Transverse colon (tissue), 4 donors: ENCODE measurements around the gene GATB. TPM values are rescaled to one million over a fixed set of nuclear protein-coding genes. Genes with fewer than 3 reads are reported as not detected.

ENCODE experiments used
- DNase-seq: peaks from one replicate; pipeline ENCODE4 v3.0.0-alpha.2; 2019
- H3K27ac ChIP-seq, 4 donors: fragments of 200-600 bp; sonication (generic); 2 replicates each; pipeline ENCODE4 v1.5.1; 2016 to 2018; ENCODE audit warnings: inconsistent platforms in 4 of 4
- H3K27me3 ChIP-seq: fragments of 200-600 bp; sonication (generic); 2 replicates; pipeline ENCODE4 v1.5.1; 2017; ENCODE audit warnings: inconsistent platforms
- H3K36me3 ChIP-seq, 4 donors: fragments of 200-600 bp; sonication (generic); 2 replicates each; pipeline ENCODE4 v1.5.1; 2017 to 2019; ENCODE audit warnings: inconsistent platforms in 4 of 4
- H3K4me1 ChIP-seq, 4 donors: fragments of 200-600 bp; sonication (generic); 2 replicates each; pipeline ENCODE4 v1.5.1; 2017 to 2020; ENCODE audit warnings: inconsistent platforms in 4 of 4
- H3K4me3 ChIP-seq, 4 donors: fragments of 200-600 bp; sonication (generic); 1 replicate in 1 of 4; 2 replicates in 3 of 4; pipeline versions ENCODE4 v1.5.1 to v1.6.1; 2017 to 2019; ENCODE audit warnings: inconsistent platforms in 4 of 4
- H3K9me3 ChIP-seq, 2 donors: fragments of 200-600 bp; sonication (generic); 2 replicates each; pipeline ENCODE4 v1.5.1; 2017 to 2019; ENCODE audit warnings: inconsistent platforms in 2 of 2
- EP300 ChIP-seq: sonication (generic); formaldehyde crosslinking; IDR thresholded peaks from one replicate; pipeline ENCODE4 v1.6.1; 2017; ENCODE audit warnings: antibody characterized with exemption, low read depth
- POLR2A ChIP-seq: fragments of 450-650 bp; IDR thresholded peaks from one replicate; pipeline ENCODE4 v1.6.1; 2016; ENCODE audit warnings: antibody characterized with exemption, mild to moderate bottlenecking, moderate library complexity
- POLR2AphosphoS5 ChIP-seq, 3 donors: sonication (generic); formaldehyde crosslinking; IDR thresholded peaks; one replicate each; pipeline ENCODE4 v1.6.1; 2016; ENCODE audit warnings: antibody characterized with exemption in 3 of 3
- WGBS, 2 donors: methylation state at CpG; one replicate each; pipeline ENCODE4 v1.1.5; 2018; ENCODE audit warnings: low coverage in 1 of 2; 5-methylcytosine and 5-hydroxymethylcytosine counted together
- in situ Hi-C, 4 donors: fragments of 200-750 bp; cut with MboI; loops; one replicate each; pipeline versions ENCODE4 v1.15.0 to v1.15.1; 2017; ENCODE audit warnings: low sequenced_read_pairs in 3 of 4, low pct_ligation_motif_present in 1 of 4, low pct_unique_long_range_greater_than_20kb in 1 of 4
- intact Hi-C: fragments of 100-400 bp; cut with DNase I; formaldehyde crosslinking; loops from one replicate; pipeline ENCODE4 v1.15.1; 2023; ENCODE audit warnings: low total_unique reads
- total RNA-seq, 4 donors: library from RNA; depleted of rRNA; stranded (reverse); fragments of >200 nt; gene quantifications; one replicate each; pipeline ENCODE4 v1.1.0, GENCODE V29; 2016
- TF ChIP-seq, protein P1 (sequence below), 5 experiments: fragments of 200-600 bp in 3 of 5; fragments of 450-650 bp in 2 of 5; sonication (generic) in 3 of 5; IDR thresholded peaks; 1 replicate in 2 of 5; 2 replicates in 3 of 5; pipeline ENCODE4 v1.5.1; 2016 to 2017; ENCODE audit warnings: antibody characterized with exemption in 5 of 5, inconsistent platforms in 3 of 5, mild to moderate bottlenecking in 2 of 5, moderate library complexity in 1 of 5

Gene GATB
- total RNA-seq, 4 donors from 2014 or later, result 22.5 to 111 (median 27.3) TPM

DNA sequence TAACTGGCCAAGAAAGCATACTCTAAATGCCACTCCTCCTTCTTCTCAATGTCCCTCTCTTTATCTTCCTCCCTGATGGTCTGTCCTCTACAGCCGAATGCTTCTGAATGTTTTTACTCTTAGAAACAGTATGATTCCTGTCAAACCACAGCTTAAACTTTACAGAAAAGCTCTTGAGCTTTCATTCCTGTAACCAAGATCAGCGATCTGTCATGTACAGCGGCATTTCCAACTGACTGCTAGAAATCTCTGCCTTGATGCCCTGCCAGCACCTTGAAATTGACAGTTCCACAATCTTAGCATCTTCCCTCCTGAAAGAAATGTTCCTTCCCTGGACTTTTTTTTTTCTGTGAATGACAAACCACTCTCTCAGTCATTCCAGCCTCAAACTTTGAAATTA lies 11.5 kb upstream of the GATB start:
- no peak overlapping the region for H3K4me3 ChIP-seq
- intact Hi-C loops (no loop called here), in situ Hi-C loops (loop anchor here in 1 of 4 donors (25.0 kb wide), 1 partner anchor 685 kb away; the partner anchor contains the start of gene RPS3A)
- H3K4me1 ChIP-seq, result no peaks in the 10 kb centered on the region
- H3K27ac ChIP-seq, result no peak overlapping the region
- TF ChIP-seq POLR2AphosphoS5 (IDR thresholded peaks at IDR 0.05), result no peak
- H3K9me3 ChIP-seq, result peaks cover 10 to 13% of the 10 kb centered on the region in 2 donors
- DNase-seq, result no peak
- no peaks in the 10 kb centered on the region for H3K36me3 ChIP-seq
- no peaks in the 10 kb centered on the region for H3K27me3 ChIP-seq
- WGBS, 2 donors, result 85 to 93% methylated on average over 3 of the region's 3 CpGs

DNA sequence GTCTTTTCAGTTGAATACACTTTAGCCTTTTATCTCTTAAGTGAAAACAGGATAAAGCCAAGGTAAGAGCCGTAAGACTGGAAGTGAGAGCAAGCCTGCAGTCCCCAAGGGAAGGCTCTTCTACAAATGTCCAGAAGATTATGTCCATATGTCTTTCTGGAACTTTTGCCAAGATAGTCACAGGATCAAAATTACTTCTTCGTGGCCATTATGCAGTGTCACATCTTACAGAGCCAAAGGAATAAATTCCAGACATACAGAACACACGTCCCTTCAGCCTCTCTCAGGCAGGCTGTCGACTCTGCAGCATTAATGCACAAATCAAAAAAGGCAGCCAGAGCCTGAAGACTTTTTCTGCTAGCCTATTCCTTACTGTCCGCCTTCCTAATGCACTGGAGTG lies 10.9 kb upstream of the GATB start:
- TF ChIP-seq, protein P1, sequence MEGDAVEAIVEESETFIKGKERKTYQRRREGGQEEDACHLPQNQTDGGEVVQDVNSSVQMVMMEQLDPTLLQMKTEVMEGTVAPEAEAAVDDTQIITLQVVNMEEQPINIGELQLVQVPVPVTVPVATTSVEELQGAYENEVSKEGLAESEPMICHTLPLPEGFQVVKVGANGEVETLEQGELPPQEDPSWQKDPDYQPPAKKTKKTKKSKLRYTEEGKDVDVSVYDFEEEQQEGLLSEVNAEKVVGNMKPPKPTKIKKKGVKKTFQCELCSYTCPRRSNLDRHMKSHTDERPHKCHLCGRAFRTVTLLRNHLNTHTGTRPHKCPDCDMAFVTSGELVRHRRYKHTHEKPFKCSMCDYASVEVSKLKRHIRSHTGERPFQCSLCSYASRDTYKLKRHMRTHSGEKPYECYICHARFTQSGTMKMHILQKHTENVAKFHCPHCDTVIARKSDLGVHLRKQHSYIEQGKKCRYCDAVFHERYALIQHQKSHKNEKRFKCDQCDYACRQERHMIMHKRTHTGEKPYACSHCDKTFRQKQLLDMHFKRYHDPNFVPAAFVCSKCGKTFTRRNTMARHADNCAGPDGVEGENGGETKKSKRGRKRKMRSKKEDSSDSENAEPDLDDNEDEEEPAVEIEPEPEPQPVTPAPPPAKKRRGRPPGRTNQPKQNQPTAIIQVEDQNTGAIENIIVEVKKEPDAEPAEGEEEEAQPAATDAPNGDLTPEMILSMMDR (IDR thresholded peaks at IDR 0.05), result no peak
- TF ChIP-seq EP300, result no peak
- no peak for TF ChIP-seq POLR2A
- no peak for TF ChIP-seq POLR2AphosphoS5 (IDR thresholded peaks at IDR 0.05)
- DNase-seq, result no peak
- H3K27ac ChIP-seq, result no peak overlapping the region
- H3K27me3 ChIP-seq, result no peaks in the 10 kb centered on the region
- intact Hi-C loops, result no loop called here
- 52 to 81% methylated on average over 3 to 5 of the region's 5 CpGs for WGBS, 2 donors
- H3K4me3 ChIP-seq, result no peak overlapping the region
- H3K9me3 ChIP-seq, result peaks cover 10 to 13% of the 10 kb centered on the region in 2 donors
- H3K4me1 ChIP-seq, result no peaks in the 10 kb centered on the region
- in situ Hi-C loops, result loop anchor here in 1 of 4 donors (25.0 kb wide), 1 partner anchor 684 kb away; the partner anchor contains the start of gene RPS3A
- H3K36me3 ChIP-seq, result no peaks in the 10 kb centered on the region

DNA sequence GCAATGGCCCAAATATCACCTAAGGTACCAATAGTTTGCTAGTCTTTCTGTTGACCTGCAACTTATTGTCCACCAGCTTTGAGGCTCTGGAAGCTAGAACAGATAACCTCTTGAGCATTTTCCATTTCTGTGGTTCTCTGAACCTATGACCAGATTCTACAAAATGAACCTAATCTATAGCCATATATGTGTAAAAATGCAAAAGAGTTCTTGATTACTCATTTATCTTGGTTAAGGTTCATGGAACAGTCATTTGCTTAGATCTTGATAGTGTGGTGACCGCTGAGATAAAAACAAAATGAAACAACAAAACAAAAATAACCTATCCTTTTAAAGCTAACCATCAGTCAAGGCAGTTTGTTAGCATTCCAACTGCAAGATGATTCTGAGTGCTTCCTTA lies 9.3 kb upstream of the GATB start:
- WGBS, 2 donors, result 63% methylated on average over 1 of the region's 1 CpG; no CpG with 5 or more reads in 1 of the 2 donors
- no peaks in the 10 kb centered on the region for H3K4me1 ChIP-seq
- no peak overlapping the region for H3K27ac ChIP-seq
- in situ Hi-C loops, result loop anchor here in 1 of 4 donors (25.0 kb wide), 1 partner anchor 683 kb away; the partner anchor contains the start of gene RPS3A
- H3K9me3 ChIP-seq, result peaks cover 10 to 13% of the 10 kb centered on the region in 2 donors
- H3K36me3 ChIP-seq, result no peaks in the 10 kb centered on the region
- DNase-seq, result no peak
- peaks cover 2% of the 10 kb centered on the region for H3K27me3 ChIP-seq
- no peak for TF ChIP-seq POLR2AphosphoS5 (IDR thresholded peaks at IDR 0.05)
- TF ChIP-seq, protein P1 (IDR thresholded peaks at IDR 0.05), result no peak
- no peak for TF ChIP-seq POLR2A
- TF ChIP-seq EP300, result no peak
- no peak overlapping the region for H3K4me3 ChIP-seq
- intact Hi-C loops, result no loop called here

DNA sequence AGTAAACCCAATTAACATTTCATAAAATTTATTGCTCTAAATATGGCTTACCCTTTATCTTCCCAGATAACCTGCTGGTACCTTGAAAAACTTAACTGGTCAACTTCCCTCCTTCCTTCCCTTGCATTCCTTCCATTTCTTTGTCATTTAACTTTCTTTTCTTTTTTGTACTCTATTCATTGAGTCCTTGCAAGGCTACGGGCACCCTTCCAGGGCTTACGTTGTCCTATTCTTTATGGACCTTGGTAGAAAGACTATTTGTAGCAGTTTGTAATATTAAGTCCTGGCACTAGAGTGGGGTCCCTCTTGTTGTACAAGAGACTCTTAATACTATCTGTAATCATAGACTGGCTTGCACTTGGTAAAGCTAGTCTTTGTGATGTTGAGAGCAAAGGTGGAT lies 8.0 kb upstream of the GATB start:
- H3K4me1 ChIP-seq, result no peaks in the 10 kb centered on the region
- H3K9me3 ChIP-seq, result peaks cover 0 to 2% of the 10 kb centered on the region in 2 donors
- intact Hi-C loops (no loop called here), in situ Hi-C loops (loop anchor here in 1 of 4 donors (25.0 kb wide), 1 partner anchor 682 kb away; the partner anchor contains the start of gene RPS3A)
- H3K27me3 ChIP-seq, result peaks cover 9% of the 10 kb centered on the region
- TF ChIP-seq POLR2A, result no peak
- TF ChIP-seq EP300, result no peak
- no peak for TF ChIP-seq POLR2AphosphoS5 (IDR thresholded peaks at IDR 0.05)
- TF ChIP-seq, protein P1 (IDR thresholded peaks at IDR 0.05), result no peak
- no peaks in the 10 kb centered on the region for H3K36me3 ChIP-seq
- 84 to 87% methylated on average over 2 of the region's 2 CpGs for WGBS, 2 donors
- H3K4me3 ChIP-seq, result no peak overlapping the region
- H3K27ac ChIP-seq, result no peak overlapping the region
- DNase-seq, result no peak

DNA sequence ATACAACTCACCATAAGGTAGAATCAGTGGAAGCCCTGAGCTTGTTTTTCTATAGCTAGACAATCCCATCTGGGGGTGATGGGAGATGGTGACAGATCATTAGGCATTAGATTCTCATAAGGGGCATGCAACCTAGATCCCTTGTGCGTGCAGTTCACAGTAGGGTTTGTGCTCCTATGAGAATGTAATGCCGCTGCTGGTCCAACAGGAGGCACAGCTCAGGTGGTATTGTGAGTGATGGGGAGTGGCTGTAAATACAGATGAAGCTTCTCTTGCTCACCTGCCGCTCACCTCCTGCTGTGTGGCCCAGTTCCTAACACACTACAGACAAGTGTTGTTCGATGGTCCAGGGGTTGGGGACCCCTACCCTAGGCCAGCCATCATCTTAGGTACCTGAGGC lies 5.9 kb upstream of the GATB start:
- TF ChIP-seq, protein P1 (IDR thresholded peaks at IDR 0.05), result peak in 4 of 5 experiments; percentile 33 to 53 (median 42)
- TF ChIP-seq POLR2A, result no peak
- H3K4me1 ChIP-seq, result no peaks in the 10 kb centered on the region
- 69% methylated on average over 4 of the region's 4 CpGs; no CpG with 5 or more reads in 1 of the 2 donors for WGBS, 2 donors
- H3K9me3 ChIP-seq, result no peaks in the 10 kb centered on the region
- in situ Hi-C loops (loop anchor here in 1 of 4 donors (25.0 kb wide), 1 partner anchor 679 kb away; the partner anchor contains the start of gene RPS3A), intact Hi-C loops (no loop called here)
- no peaks in the 10 kb centered on the region for H3K36me3 ChIP-seq
- no peak overlapping the region for H3K27ac ChIP-seq
- peaks cover 14% of the 10 kb centered on the region for H3K27me3 ChIP-seq
- no peak overlapping the region for H3K4me3 ChIP-seq
- peak; percentile 14 for DNase-seq
